Measurements from ENCODE around the gene HID1.

HID1 gene

DNA sequence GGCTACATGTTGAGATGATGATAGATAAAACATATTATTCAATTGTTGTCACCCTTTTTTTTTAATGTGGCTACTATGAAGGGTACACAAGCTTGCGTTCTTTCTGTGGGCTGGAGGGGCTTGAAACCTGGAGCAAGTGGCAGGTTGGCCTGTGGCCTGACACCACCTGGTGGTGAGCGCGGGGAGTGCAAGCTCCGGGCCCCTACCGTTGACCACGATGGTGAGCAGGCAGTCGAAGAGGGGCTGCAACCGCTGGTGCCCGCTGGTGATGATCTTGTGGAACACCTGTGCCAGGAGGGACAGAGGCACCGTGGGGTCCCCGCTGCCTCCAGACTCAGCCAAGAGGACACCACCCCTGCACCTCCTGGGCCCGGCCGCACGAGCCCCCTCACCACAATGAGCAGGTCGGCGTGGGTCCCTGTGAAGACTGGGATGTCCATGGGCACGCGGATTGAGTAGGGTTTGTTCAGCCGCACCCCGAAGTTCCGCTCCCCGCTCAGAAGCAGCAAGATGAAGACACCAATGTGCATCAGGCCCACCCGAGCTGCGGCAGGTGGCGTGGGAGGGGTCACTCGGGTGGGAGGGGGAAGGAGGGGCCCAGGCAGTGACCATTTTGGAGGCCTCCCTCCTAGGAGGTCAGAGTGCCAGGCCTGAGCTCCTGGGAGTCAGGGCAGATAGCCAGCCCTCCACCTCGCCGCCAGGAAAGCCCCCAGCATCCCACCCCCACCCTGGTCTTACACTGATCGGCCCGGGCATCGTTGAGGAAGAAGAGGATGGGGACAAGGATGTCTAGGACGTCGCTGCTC, 14.4 kb downstream of the HID1 start:
- peaks cover 4 to 7% of the 10 kb centered on the region in 2 donors for H3K4me1 Mint-ChIP-seq (ENCODE audit: low read depth in 2 of 2)
- H3K36me3 Mint-ChIP-seq (ENCODE audit: insufficient read depth) = no peaks in the 10 kb centered on the region
- no peak overlapping the region for H3K27ac Mint-ChIP-seq
- H3K27me3 Mint-ChIP-seq = peaks cover 0 to 9% of the 10 kb centered on the region in 2 donors
- ATAC-seq (replicated peaks) (peak; percentile 72), DNase-seq (peak; percentile 81 to 83 (median 82))
- H3K9me3 Mint-ChIP-seq = no peaks in the 10 kb centered on the region
- no peak overlapping the region for H3K4me3 Mint-ChIP-seq

DNA sequence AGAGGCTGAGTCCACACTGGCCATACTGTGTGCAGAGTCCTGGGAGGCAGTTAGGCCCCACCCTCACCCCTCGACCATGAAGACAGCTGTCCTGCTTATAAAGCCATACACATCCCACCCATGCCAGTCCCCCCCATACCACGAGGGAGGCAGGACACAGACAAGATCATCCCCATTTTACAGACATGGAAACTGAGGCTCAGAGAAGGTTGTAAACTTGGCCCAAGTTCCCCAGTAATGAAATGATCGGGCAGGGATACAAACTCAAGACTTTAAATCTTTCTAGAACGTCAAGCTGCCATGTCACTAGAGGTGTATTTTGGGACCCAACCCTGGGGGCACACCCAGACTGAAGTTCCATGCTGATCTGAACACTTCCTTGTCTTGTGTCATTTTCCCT, 16.5 kb downstream of the HID1 start:
- Mint-ChIP-seq H3K4me3 (no peak overlapping the region), H3K36me3 (ENCODE audit: insufficient read depth) (no peaks in the 10 kb centered on the region), H3K27ac (no peak overlapping the region), H3K4me1 (ENCODE audit: low read depth in 2 of 2) (peaks cover 0 to 5% of the 10 kb centered on the region in 2 donors), H3K9me3 (no peaks in the 10 kb centered on the region), H3K27me3 (peaks cover 0 to 17% of the 10 kb centered on the region in 2 donors)
- ATAC-seq (replicated peaks) = no peak
- DNase-seq = no peak

DNA sequence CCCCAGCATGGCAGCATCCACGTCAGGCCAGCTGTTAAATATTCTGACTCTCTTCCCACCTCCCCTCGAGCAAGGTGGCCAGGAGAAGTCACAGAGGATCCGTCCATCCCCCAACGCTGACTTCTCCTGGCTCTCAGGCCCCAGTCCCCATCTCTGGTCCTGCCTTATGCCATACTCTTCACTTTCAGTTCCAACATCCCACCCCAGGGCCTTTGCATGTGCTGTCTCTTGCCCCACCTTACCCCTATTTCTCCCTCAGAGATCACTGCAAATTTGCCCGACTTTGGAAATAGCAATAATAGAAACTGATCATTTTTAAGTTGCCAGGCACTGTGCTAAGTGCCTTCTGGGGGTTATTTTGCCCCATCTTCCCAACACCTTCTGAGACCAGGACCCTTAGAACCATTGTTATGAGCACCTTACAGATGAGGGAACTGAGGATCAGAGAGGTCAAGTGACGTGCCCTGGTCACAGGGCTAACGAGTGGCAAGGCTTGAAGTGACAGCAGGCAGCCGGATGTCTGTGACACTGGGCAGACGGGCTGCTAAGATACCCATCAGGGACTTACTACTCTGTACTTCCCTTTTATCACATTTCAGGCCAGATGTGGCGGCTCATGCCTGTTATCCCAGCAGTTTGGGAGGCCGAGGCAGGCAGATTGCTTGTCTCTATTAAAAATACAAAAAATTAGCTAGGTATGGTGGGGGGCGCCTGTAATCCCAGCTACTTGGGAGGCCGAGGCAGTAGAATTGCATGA, 17.7 kb downstream of the HID1 start:
- H3K4me3 Mint-ChIP-seq = no peak overlapping the region
- peaks cover 0 to 19% of the 10 kb centered on the region in 2 donors for H3K27me3 Mint-ChIP-seq
- H3K9me3 Mint-ChIP-seq = no peaks in the 10 kb centered on the region
- no peak overlapping the region for H3K27ac Mint-ChIP-seq
- no peaks in the 10 kb centered on the region for H3K36me3 Mint-ChIP-seq (ENCODE audit: insufficient read depth)
- H3K4me1 Mint-ChIP-seq (ENCODE audit: low read depth in 2 of 2) = peaks cover 0 to 3% of the 10 kb centered on the region in 2 donors
- ATAC-seq (replicated peaks) (no peak), DNase-seq (no peak)

DNA sequence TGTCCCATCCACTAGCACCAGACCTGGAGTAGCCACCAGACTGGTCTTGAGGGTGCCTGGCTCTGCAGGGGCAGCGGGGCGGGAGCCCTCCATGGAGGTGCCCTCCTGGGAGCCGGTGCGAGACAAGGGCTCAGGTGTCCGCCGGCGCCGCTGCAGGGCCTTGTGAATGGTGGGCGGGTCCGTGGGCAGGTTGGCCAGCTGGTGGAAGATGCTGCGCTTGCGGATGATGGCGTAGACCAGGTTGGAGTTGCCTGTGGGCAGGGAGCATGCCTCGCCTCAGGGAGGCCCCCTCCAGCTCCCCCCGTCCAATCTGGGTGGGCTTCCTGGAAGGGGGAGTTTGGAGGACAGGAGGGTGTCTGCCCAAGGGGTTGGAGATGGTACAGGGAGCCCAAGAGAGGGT, 18.4 kb downstream of the HID1 start:
- DNase-seq (no peak), ATAC-seq (replicated peaks) (no peak)
- Mint-ChIP-seq H3K9me3 (no peaks in the 10 kb centered on the region), H3K27me3 (peaks cover 0 to 20% of the 10 kb centered on the region in 2 donors), H3K4me1 (ENCODE audit: low read depth in 2 of 2) (peaks cover 0 to 3% of the 10 kb centered on the region in 2 donors), H3K4me3 (no peak overlapping the region), H3K27ac (no peak overlapping the region), H3K36me3 (ENCODE audit: insufficient read depth) (no peaks in the 10 kb centered on the region)

DNA sequence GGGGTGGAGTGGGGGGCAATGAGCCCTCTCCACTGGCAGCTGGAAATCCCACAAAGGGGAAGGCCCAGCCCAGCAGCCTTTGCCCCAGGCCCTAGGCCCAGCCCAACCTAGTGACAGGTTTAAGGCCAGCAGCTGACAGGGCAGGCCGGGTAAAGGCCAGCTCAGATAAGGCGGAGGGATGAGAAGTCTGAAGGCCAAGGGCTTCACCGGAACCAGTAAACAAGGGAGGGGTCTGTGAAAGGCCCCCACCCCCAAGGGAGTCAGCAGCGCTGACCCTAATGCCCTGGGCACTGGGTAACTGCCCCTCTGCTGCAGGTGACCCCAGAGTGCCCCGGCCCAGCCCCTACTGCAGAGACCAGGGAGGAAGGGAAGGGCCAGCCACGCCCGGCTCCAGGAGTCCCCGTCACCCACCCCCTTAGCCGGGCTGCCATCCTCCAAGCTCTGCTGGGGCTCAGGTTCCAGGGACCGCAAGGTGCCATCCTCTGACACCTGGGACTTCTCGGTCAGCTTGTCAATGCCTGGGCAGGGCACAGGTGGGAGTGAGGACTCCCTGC, 19.3 kb downstream of the HID1 start:
- Mint-ChIP-seq H3K9me3 (no peaks in the 10 kb centered on the region), H3K27ac (no peak overlapping the region), H3K36me3 (ENCODE audit: insufficient read depth) (no peaks in the 10 kb centered on the region), H3K4me3 (no peak overlapping the region), H3K27me3 (peaks cover 0 to 22% of the 10 kb centered on the region in 2 donors), H3K4me1 (ENCODE audit: low read depth in 2 of 2) (peaks cover 0 to 2% of the 10 kb centered on the region in 2 donors)
- ATAC-seq (replicated peaks) = no peak
- DNase-seq = no peak

DNA sequence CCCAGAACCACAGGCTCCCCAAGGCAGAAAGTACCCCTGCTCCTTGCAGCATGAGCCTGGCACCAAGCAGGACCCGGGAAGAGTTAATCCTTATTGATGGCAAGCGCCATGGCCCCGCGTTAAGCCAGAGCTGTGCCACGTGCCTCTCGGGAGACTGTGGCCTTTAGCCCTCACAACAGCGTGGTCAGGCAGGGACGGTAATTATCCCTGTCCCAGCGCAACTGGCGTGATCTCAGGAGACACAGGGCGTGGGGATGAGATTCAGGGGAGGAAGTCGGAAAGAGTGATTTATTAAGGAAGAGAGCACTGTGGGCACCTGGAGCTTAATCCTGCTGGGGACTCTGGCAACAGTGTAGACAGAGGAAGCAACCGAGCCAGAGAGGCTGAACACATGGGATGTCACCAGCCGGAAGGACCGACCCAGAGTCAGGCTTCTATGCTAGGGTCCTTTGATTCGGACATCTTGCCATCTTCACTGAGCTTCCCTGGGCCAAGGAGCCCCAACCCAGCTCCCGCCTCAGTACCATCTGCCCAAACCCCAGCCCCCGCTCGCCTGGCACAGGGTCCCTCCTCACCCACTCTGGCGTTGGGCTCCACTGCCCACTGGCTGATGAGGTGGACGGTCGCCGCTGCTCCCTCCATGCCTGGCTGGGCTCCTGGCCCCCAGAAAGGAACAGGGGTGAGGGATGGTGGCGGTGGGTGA, 20.0 kb downstream of the HID1 start:
- Mint-ChIP-seq H3K27ac (peak overlapping the region in 1 of 2 donors; percentile 63), H3K36me3 (ENCODE audit: insufficient read depth) (no peaks in the 10 kb centered on the region), H3K4me3 (no peak overlapping the region), H3K27me3 (peaks cover 0 to 28% of the 10 kb centered on the region in 2 donors), H3K4me1 (ENCODE audit: low read depth in 2 of 2) (no peaks in the 10 kb centered on the region), H3K9me3 (no peaks in the 10 kb centered on the region)
- no peak for ATAC-seq (replicated peaks)
- no peak for DNase-seq

DNA sequence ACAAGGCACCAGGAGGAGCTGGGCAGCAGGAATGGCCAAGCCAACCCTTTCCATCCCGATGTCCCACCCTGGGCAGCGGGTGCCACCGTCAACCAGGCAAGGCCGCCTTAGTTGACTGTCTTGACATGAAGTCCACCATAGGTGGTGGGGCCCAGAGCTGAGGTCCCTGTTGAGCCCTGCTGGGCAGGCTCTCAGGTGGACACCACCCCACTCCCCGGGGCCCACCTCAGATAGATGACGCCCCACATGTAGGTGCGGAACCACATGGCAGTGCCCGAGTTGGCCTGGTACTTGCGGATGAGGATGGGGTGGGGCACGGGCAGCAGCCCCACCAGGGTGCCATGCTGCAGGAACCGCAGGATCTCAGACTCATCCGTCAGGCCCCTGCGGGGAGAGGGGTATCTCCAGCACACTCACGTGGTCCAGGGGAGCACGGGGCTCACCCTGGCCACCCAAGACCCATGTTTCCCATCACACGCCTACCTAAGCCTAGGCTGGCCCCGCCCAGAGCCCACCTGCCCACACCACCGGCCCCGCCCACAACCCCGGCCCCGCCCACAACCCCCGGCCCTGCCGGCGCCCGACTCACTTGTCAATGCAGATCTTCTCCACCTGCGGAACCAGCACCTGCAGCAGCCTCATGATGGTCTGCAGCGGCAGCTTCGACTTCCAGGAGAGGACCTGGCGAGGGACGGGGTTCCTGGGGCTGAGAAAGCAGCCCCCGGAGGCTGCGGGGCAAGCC, 20.7 kb downstream of the HID1 start:
- ATAC-seq (replicated peaks) (no peak), DNase-seq (no peak)
- H3K9me3 Mint-ChIP-seq = no peaks in the 10 kb centered on the region
- H3K27ac Mint-ChIP-seq = peak overlapping the region in 1 of 2 donors; percentile 63
- H3K27me3 Mint-ChIP-seq = peaks cover 0 to 32% of the 10 kb centered on the region in 2 donors
- H3K4me3 Mint-ChIP-seq = no peak overlapping the region
- no peaks in the 10 kb centered on the region for H3K36me3 Mint-ChIP-seq (ENCODE audit: insufficient read depth)
- no peaks in the 10 kb centered on the region for H3K4me1 Mint-ChIP-seq (ENCODE audit: low read depth in 2 of 2)

DNA sequence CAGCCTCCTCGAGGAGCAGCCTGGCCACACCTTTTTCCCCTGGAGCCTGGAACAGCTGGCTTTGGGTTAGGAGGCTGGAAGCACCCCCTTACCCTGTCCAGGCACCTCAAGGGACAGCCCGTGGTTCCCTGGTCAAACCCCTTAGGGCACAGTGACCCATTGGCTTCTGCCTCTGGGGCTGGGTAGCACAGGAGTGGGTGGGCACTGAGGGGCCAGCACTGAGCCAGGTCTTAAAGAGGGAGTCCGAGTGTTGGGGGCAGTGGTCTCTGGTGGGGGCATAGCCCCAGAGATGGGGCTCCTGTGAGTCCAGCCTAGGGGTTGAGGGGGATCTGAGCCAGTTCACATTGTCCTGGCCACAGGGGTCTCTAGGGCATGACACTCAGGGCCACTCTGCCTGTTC, 21.5 kb downstream of the HID1 start:
- H3K4me1 Mint-ChIP-seq (ENCODE audit: low read depth in 2 of 2) = no peaks in the 10 kb centered on the region
- no peaks in the 10 kb centered on the region for H3K9me3 Mint-ChIP-seq
- H3K27me3 Mint-ChIP-seq = peaks cover 0 to 35% of the 10 kb centered on the region in 2 donors
- ATAC-seq (replicated peaks) = no peak
- no peaks in the 10 kb centered on the region for H3K36me3 Mint-ChIP-seq (ENCODE audit: insufficient read depth)
- no peak overlapping the region for H3K27ac Mint-ChIP-seq
- DNase-seq = no peak
- no peak overlapping the region for H3K4me3 Mint-ChIP-seq

DNA sequence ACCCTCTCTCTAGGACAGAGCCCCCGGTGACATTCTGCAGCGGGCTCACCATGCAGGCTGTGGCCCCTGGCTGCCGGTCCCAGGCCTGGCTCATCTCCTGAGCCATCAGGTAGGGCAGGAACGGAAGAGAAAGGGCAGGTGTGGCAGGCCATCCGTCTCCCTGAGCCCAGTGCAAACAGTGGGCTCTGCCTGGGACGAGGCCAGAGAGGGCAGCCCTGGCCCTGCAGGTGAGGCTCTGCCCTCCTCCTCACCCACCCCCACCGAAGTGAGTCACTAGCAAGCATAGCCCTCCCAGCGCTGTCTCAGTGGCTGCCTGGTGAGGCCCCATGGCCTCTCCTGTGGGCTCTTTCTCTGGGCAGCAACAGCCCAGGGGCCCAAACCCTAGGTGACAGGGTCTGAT, 22.4 kb downstream of the HID1 start:
- DNase-seq (no peak), ATAC-seq (replicated peaks) (no peak)
- Mint-ChIP-seq H3K27me3 (peaks cover 0 to 35% of the 10 kb centered on the region in 2 donors), H3K36me3 (ENCODE audit: insufficient read depth) (no peaks in the 10 kb centered on the region), H3K27ac (no peak overlapping the region), H3K4me3 (no peak overlapping the region), H3K4me1 (ENCODE audit: low read depth in 2 of 2) (no peaks in the 10 kb centered on the region), H3K9me3 (no peaks in the 10 kb centered on the region)

DNA sequence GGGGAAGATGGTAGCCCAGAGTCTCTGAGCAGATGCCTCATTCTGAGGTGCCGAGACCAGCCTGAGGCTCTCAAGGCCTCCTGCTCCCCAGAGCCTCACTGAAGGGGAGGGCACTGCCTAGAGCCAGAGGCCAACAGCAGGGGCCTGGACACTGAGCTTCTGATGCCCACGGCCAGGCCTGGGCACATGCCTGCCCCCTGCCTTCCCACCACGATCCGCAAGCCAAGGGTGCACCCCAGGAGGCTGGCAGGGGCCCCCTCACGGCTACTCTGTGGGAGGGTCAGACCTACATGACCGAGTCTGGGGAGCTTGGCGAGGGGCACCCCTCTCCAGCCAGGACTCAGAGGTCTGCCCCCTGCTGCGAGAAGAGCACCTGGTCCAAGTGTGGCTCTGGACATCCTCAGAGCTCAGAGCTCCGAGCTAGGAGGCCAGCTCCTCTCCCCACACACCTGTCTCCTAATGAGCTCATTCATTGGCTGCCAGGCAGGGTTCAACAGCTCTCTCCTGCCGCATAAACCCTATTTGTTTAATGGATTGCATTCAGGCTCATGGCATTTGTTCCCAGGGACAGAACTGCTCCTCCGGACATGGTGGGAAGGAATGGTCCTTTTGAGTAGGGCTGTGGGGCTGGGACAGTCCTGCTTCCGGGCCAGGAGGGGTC, 23.0 kb downstream of the HID1 start:
- DNase-seq (no peak), ATAC-seq (replicated peaks) (no peak)
- Mint-ChIP-seq H3K9me3 (no peaks in the 10 kb centered on the region), H3K4me1 (ENCODE audit: low read depth in 2 of 2) (no peaks in the 10 kb centered on the region), H3K27ac (no peak overlapping the region), H3K36me3 (ENCODE audit: insufficient read depth) (no peaks in the 10 kb centered on the region), H3K27me3 (peaks cover 0 to 35% of the 10 kb centered on the region in 2 donors), H3K4me3 (no peak overlapping the region)

DNA sequence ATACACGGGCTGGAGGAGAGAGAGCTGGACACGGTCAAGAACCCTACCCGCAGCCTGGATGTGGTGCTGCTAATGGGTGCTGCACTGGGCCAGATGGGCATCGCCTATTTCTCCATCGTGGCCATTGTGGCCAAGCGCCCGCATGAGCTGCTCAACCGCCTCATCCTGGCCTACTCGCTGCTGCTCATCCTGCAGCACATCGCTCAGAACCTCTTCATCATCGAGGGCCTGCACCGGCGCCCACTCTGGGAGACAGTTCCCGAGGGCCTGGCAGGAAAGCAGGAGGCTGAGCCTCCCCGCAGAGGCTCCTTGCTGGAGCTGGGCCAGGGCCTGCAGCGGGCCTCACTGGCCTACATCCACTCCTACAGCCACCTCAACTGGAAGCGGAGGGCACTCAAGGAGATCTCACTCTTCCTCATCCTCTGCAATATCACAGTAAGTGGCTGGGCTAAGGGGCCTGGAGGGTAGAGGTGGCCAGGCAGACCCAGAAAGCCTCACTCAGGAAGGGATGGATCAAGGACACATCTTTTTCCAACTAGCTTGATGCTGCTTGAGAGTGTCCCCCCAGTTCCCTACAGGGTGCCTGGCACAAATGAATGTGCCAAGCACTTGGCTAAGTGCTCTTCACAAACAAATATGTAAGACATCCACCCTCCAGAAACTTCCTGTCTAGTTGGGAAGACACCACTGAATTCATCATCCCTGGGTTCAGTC, 25.4 kb downstream of the HID1 start:
- no peaks in the 10 kb centered on the region for H3K4me1 Mint-ChIP-seq (ENCODE audit: low read depth in 2 of 2)
- ATAC-seq (replicated peaks) = no peak
- no peaks in the 10 kb centered on the region for H3K9me3 Mint-ChIP-seq
- DNase-seq = no peak
- H3K36me3 Mint-ChIP-seq (ENCODE audit: insufficient read depth) = no peaks in the 10 kb centered on the region
- no peak overlapping the region for H3K27ac Mint-ChIP-seq
- peaks cover under 1 to 46% of the 10 kb centered on the region in 2 donors for H3K27me3 Mint-ChIP-seq
- no peak overlapping the region for H3K4me3 Mint-ChIP-seq

DNA sequence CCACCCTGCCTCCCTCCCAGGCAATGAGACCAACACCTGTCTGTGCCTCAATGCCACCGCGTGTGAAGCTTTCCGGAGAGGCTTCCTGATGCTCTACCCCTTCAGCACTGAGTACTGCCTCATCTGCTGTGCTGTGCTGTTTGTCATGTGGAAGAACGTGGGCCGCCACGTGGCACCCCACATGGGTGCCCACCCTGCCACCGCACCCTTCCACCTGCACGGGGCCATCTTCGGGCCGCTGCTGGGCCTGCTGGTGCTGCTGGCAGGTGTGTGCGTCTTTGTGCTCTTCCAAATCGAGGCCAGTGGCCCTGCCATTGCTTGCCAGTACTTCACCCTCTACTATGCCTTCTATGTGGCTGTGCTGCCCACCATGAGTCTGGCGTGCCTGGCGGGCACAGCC, 25.9 kb downstream of the HID1 start:
- ATAC-seq (replicated peaks) (no peak), DNase-seq (no peak)
- Mint-ChIP-seq H3K4me1 (ENCODE audit: low read depth in 2 of 2) (no peaks in the 10 kb centered on the region), H3K4me3 (no peak overlapping the region), H3K27me3 (peaks cover 6 to 50% of the 10 kb centered on the region in 2 donors), H3K27ac (no peak overlapping the region), H3K36me3 (ENCODE audit: insufficient read depth) (no peaks in the 10 kb centered on the region), H3K9me3 (no peaks in the 10 kb centered on the region)
